SIG-M5 treated with dmso at 0.1 percent for 504 hours (cell line): ENCODE results near the gene LRRC70.
"Not testable (repeated sequence)": the region's sequence is repeated elsewhere in the genome, so short reads cannot be mapped to it uniquely, and the experiment has no call there.

Experiments used
- DNase-seq: peaks from one replicate; lab custom pipeline; 2025; ENCODE audit not compliant: unreplicated experiment; lab: John Stamatoyannopoulos, UW

Gene LRRC70

DNA sequence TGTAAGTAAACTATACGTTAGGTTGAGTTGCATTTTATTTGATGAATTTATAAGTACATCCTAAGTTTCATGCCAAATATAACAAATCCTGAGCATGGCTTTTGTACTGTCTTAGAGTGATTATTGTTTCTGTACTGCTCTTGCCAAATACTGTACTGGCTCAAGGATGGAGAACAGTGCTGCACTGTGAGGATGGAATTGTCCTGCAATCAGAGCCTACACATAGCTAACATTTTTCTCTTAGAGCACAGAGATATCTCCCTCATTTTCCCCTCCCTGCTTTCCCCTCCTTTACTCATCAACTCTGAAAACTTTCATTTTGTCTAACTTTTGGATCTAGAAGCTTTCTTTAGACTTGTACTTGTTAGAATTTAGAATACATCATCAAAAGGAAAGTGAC, 28.3 kb downstream of the LRRC70 start:
- DNase-seq, result no peak

GRCh38 chr5:62607615-62608014, 29.0 kb downstream of the LRRC70 start:
- no peak for DNase-seq

GRCh38 chr5:62608529-62609511, 30.2 kb downstream of the LRRC70 start:
- no peak for DNase-seq

DNA sequence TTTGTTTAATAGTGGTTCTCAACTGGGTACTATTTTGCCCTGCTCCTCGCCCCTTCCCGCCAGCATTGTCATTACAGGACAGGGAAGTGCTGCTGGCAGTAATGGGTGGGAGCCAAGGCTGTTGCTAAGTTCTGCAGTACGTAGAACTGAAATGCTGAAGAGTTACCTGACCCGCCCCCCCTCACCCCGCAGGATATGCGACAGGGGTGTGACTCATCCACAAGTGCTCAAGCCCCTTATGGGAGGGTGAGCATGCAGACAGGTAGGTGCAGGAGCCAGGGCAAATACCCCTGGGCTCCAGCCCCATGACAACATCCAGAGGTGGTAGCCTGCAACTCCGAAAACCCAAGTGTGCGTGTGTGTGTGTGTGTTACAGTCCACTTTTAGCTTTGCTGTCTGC, 35.7 kb downstream of the LRRC70 start:
- DNase-seq, result no peak

- no peak for DNase-seq
These were observed 38.1 kb downstream of the LRRC70 start for GRCh38 chr5:62616615-62617277.

- DNase-seq, result no peak
These were observed 39.3 kb downstream of the LRRC70 start for GRCh38 chr5:62617943-62618342.

DNA sequence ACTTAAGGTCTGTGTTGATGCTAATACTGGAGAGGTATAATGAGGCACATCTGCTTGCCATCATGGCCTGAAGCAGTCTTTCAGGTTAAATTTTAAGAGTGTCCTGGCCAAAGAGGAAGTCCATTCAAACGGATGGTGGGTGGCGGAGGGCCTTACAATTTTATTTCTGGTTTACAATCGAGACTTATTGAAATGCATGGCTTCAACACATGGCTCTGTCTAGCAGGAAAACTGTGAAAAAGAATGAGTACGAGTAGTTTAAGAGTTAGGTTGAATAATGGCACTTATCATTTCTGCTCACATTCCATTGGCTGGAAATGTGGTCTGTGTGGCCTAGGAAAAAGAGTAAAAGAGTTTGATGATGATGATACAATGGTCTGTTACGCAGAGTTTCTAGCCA, 42.1 kb downstream of the LRRC70 start:
- no peak for DNase-seq

- DNase-seq, result no peak
These were observed 42.7 kb downstream of the LRRC70 start for GRCh38 chr5:62621280-62621679.

GRCh38 chr5:62623271-62623670, 44.7 kb downstream of the LRRC70 start:
- no peak for DNase-seq

DNA sequence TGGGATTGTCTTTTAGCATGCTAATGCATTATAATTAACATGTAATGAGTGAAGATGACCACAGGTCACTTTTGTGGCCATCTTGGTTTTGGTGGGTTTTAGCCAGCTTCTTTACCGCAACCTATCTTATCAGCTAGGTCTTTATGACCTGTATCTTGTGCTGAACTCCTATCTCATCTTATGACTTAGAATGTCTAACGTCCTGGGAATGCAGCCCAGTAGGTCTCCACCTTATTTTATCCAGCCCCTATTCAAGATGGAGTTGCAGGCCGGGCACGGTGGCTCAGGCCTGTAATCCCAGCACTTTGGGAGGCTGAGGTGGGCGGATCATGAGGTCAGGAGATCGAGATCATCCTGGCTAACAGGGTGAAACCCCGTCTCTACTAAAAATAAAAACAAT, 45.8 kb downstream of the LRRC70 start:
- DNase-seq, result not testable (repeated sequence)

DNA sequence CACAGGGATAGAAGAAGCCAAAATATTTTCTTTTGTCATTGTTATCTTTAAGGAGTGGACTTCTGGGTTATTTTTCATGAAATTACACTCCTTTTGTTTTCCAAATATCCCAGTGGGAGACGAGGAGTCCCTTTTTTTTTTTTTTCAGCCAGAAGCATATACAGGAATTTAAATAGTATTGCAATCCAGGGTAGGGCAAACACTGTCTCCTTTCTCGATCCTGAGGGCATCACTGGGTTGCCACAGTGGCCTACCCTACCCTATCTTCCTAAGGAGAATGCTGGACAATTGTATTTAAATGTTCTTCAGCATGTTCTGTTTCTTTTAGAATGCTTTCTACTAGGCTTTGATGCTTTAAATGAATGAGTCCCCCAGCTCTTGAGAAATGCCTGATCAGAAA, 47.9 kb downstream of the LRRC70 start:
- DNase-seq, result no peak

DNA sequence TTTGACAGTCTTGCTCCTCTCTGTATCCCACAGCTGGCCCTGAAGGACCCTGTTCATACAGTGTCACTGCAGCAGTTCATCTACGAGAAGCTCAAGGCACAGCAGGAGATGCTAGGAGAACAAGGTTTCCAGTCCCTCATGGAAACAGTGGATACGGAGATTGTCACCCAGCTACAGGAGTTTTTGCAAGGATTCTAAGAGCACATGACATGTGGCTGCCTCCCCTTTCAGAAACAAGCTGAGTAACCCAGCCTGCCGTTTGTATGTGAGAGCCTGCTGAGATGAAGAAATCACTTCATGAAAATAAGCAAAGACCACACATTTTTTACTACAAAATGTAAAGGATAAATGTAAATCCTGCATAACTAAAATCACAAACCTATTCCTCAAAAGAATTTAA, 48.5 kb downstream of the LRRC70 start:
- DNase-seq, result no peak

DNA sequence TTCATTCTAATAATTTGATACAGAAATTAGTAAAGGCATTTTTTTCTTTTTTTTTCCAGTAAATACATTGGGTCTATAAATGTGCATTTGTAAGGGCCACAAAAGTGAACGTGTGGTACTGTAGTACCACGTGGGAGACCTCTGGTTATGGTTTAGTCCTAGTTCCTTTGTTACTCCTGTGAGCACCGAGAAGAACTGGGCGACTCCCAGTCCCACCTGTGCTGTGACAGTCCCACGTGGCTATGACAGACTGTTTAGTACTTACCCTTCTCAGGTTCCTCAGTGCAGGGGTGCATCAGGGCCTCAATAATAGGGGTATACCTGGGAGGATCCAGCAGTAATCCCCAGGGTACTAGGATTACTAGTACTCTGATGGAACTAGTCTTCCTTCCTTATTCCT, 49.3 kb downstream of the LRRC70 start:
- no peak for DNase-seq
